ENCODE results near the gene RASGEF1C. TPM values are rescaled to one million over a fixed set of nuclear protein-coding genes. Genes with fewer than 3 reads are reported as not detected.
A peak's percentile ranks its signal among the peaks of the same experiment; 100 is the strongest.

The RASGEF1C gene
- total and polyA plus RNA-seq, 4 donors = 0.09 to 0.10 TPM; not detected in 2

- 5% methylated on average over 65 of the region's 65 CpGs for WGBS
- Histone ChIP-seq H3K9ac (ENCODE audit: low read depth in 1 of 2, low read length in 2 of 2) (no peak overlapping the region), H3K4me1 (ENCODE audit: control insufficient read depth in 4 of 4, insufficient read depth in 4 of 4, low read length in 3 of 4) (peaks cover 4 to 8% (median 5%) of the 10 kb centered on the region in 4 donors), H3K4me3 (ENCODE audit: low read depth in 1 of 3, low read length in 3 of 3) (peak overlapping the region in 2 of 3 donors; percentile 33 to 65), H3K36me3 (ENCODE audit: control insufficient read depth in 4 of 4, insufficient read depth in 3 of 4, low read depth in 1 of 4, low read length in 3 of 4) (no peaks in the 10 kb centered on the region), H3K9me3 (ENCODE audit: control insufficient read depth in 4 of 4, low read length in 3 of 4) (no peaks in the 10 kb centered on the region), H3K27me3 (ENCODE audit: control insufficient read depth in 4 of 4, insufficient read depth in 4 of 4, low read length in 3 of 4) (no peaks in the 10 kb centered on the region), H3K27ac (ENCODE audit: low read depth in 1 of 2, low read length in 2 of 2) (no peak overlapping the region)
- no peak for DNase-seq (ENCODE audit: low spot score)
- TF ChIP-seq YY1 (IDR thresholded peaks at IDR 0.05) = no peak
- TF ChIP-seq REST (IDR thresholded peaks at IDR 0.05) = no peak
- peak; percentile 9 for TF ChIP-seq CTCF (IDR thresholded peaks at IDR 0.05; ENCODE audit: low read depth, low read length, missing input control)
Measured at GRCh38 chr5:180208435-180209081, 453 bp downstream of the RASGEF1C start.

GRCh38 chr5:180208038-180208434, 975 bp downstream of the RASGEF1C start:
- no peaks in the 10 kb centered on the region for H3K27me3 ChIP-seq (ENCODE audit: control insufficient read depth in 4 of 4, insufficient read depth in 4 of 4, low read length in 3 of 4)
- H3K9me3 ChIP-seq (ENCODE audit: control insufficient read depth in 4 of 4, low read length in 3 of 4) = no peaks in the 10 kb centered on the region
- no peak overlapping the region for H3K27ac ChIP-seq (ENCODE audit: low read depth in 1 of 2, low read length in 2 of 2)
- H3K9ac ChIP-seq (ENCODE audit: low read depth in 1 of 2, low read length in 2 of 2) = no peak overlapping the region
- WGBS = 39% methylated on average over 14 of the region's 14 CpGs
- H3K4me1 ChIP-seq (ENCODE audit: control insufficient read depth in 4 of 4, insufficient read depth in 4 of 4, low read length in 3 of 4) = peaks cover 4 to 8% (median 5%) of the 10 kb centered on the region in 4 donors
- no peak overlapping the region for H3K4me3 ChIP-seq (ENCODE audit: low read depth in 1 of 3, low read length in 3 of 3)
- H3K36me3 ChIP-seq (ENCODE audit: control insufficient read depth in 4 of 4, insufficient read depth in 3 of 4, low read depth in 1 of 4, low read length in 3 of 4) = no peaks in the 10 kb centered on the region
- TF ChIP-seq MAX (IDR thresholded peaks at IDR 0.05) (no peak), HNF4G (IDR thresholded peaks at IDR 0.05) (no peak), GABPA (IDR thresholded peaks at IDR 0.05 in 1 of 2, conservative IDR thresholded peaks at IDR 0.05 in 1 of 2) (no peak), NR2F2 (IDR thresholded peaks at IDR 0.05) (no peak), YY1 (IDR thresholded peaks at IDR 0.05) (no peak), RAD21 (IDR thresholded peaks at IDR 0.05) (no peak), FOXA1 (IDR thresholded peaks at IDR 0.05) (no peak), CTCF (IDR thresholded peaks at IDR 0.05; ENCODE audit: low read depth, low read length, missing input control) (no peak), RXRA (IDR thresholded peaks at IDR 0.05) (no peak), SP1 (IDR thresholded peaks at IDR 0.05) (no peak), FOXA2 (IDR thresholded peaks at IDR 0.05) (no peak), REST (IDR thresholded peaks at IDR 0.05) (no peak), TAF1 (conservative IDR thresholded peaks at IDR 0.05) (no peak), ATF3 (IDR thresholded peaks at IDR 0.05) (no peak), EGR1 (IDR thresholded peaks at IDR 0.05; ENCODE audit: low read depth in 2 of 2) (no peak), JUND (IDR thresholded peaks at IDR 0.05) (no peak), HNF4A (conservative IDR thresholded peaks at IDR 0.05) (no peak), ZBTB33 (IDR thresholded peaks at IDR 0.05) (no peak)
- no peak for DNase-seq (ENCODE audit: low spot score)

Measured in liver (tissue), 9 donors.